AG10803 (cell line): ENCODE results near the gene TCAP.

Experiments
- DNase-seq: peaks from one replicate; pipeline ENCODE4 v3.0.0; 2010; ENCODE audit warnings: low read depth
- H3K4me3 ChIP-seq: 2 replicates; pipeline ENCODE4 v1.5.1; 2011; ENCODE audit warnings: mild to moderate bottlenecking, low read length, control low read depth
- TF ChIP-seq, protein P1 (sequence below): conservative IDR thresholded peaks from 2 replicates; pipeline ENCODE4 v1.5.1; 2011; ENCODE audit warnings: mild to moderate bottlenecking, low read length, control low read depth, inconsistent platforms

Gene TCAP

DNA sequence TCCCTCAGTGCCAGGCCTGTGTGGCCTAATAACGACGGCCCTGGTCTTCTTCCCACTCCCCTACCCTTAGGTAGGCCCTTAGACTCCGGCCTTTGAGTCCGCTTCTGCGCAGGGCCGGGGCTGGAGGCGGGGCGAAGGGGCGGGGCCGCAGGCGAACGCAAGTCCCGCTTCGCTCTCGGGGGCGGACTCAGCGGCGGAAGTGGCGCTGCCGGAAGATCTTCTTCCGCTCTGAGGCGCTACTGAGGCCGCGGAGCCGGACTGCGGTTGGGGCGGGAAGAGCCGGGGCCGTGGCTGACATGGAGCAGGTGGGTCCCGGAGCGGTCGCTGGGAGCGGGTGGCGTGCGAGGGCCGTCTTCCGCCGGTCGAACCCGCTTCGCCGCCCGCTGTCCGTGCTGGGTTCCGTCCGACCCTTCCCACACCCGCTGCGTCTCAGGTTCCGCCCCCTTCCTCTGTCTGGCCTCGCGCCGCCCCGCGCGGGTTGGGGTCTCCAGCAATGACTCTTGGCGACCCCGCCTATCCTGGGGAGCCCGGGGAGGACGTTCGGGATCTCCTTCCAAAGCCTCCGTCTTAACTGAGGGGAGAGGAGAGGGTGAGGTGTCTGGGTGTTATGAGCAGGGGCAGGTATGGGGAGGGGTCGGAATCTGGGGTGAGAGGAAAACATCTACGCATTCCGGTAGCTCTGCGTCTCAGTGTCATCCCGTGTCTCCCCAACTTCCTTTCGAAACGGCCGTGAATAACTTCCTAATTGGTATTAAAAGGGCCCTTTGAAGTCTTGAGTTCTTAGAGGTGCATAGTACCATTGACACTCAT, 28.0 kb upstream of the TCAP start, which contains the start of gene STARD3:
STARD3 (plus strand) TSS at position 218 of the 810 bp plus-strand sequence. CDS start 16,388 bp downstream, outside the sequence.
- TF ChIP-seq, protein P1, sequence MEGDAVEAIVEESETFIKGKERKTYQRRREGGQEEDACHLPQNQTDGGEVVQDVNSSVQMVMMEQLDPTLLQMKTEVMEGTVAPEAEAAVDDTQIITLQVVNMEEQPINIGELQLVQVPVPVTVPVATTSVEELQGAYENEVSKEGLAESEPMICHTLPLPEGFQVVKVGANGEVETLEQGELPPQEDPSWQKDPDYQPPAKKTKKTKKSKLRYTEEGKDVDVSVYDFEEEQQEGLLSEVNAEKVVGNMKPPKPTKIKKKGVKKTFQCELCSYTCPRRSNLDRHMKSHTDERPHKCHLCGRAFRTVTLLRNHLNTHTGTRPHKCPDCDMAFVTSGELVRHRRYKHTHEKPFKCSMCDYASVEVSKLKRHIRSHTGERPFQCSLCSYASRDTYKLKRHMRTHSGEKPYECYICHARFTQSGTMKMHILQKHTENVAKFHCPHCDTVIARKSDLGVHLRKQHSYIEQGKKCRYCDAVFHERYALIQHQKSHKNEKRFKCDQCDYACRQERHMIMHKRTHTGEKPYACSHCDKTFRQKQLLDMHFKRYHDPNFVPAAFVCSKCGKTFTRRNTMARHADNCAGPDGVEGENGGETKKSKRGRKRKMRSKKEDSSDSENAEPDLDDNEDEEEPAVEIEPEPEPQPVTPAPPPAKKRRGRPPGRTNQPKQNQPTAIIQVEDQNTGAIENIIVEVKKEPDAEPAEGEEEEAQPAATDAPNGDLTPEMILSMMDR: no peak
- peak; percentile 89 for DNase-seq
- peak within 1 kb of the TSS; percentile 94 for H3K4me3 ChIP-seq

DNA sequence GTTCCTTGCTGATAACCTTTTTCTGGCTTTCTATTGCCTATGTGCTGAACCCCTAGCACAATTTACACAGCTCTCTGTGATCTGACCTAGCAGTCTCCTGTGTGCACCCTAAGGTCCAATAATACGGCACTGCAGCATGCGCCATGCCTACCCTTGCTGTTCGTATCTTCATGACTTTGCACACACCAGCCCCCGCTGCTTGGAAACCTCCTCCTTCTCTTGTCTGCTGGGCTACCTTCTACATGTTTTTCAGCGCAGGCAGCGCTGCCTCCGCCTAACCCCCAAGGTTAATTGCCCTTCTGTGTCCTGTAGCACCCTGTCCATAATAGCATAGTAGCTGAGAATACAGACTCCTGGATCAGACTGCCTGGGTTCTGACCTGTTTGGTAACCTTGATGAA, 26.8 kb upstream of the TCAP start:
- DNase-seq: no peak
- TF ChIP-seq, protein P1: no peak
- H3K4me3 ChIP-seq: peak overlapping the region; percentile 94

DNA sequence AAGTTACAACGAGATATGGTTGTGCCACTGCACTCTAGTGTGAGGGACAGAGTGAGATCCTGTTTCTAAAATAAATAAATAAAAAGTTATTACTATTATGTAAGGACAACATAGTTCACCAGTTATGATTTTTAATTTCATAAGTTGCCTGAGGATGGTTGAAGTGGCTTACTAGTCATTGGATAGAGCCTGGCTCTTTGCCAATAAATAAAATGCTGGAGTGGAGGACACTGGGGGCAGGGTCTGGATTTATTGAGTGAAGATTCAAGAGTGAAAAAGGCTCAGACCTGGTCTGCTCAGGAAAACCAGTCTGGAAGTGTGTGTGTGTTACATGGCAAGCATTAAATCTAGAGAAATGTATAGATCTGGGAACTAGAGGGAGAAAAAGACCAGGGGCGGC, 26.1 kb upstream of the TCAP start:
- H3K4me3 ChIP-seq: no peak overlapping the region
- TF ChIP-seq, protein P1: no peak
- no peak for DNase-seq

DNA sequence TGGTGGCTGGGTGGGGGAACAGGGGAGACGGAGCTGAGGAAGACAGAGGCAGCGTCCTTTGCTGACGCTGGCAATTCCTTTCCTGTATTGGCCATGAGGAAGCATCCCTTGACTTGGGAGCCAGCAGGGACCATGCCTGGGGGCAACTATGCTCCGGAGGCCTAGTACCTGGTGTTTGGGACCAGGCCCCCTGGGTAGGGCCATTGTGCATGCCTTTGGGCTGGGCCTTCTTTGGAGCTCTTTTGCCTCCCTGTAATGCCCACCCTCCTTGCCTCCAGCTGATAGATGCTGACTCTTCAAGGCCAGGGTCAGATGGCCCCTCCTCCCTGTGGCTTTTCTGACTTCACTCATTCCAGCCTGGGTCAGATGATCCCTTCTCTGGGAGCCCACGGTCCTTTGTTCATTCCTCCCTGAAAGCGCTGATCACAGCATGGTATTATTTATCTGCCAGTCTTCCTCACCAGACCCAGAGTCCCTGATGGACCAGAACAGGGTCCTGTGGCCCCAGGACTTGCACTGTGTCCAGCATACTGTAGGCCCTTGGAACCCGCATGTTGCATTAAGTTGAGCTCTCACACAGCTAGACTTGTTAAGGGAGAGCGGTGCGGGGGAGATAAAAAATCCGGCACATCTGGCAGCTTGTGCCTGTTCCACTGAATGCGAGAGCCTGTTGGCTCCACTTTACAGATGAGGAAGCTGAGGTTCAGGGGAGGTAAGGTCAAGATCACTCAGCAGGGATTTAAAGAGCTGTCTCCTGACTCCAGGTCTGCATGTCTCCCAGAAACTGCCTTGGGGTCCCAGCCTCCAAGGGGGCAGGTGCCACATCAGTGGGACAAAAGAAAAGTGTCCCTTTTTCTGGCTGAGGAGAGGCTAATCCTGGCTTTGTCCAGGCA, 25.3 kb upstream of the TCAP start:
- TF ChIP-seq, protein P1: no peak
- no peak overlapping the region for H3K4me3 ChIP-seq
- DNase-seq: no peak

DNA sequence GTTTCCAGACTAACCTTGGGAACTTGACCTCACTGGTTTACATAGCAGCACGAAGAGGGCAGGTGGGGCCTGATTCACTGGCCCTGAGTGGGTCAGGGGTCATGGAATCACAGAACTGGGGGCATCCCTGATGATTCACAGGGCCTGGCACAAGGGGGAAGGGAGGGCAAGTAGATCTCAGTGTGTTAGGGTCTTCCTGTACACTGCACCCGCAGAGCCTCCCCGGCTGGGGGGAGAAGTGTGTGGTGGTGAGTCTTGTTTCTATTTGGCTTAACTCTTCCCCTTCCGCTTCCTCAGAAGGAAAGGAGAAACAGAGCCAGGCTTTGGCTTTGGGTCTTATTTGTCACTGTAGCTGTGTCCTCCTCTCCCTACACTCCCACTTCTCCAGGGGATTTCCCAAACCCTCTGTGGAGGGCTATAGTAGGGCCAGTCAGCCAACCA, 24.5 kb upstream of the TCAP start:
- DNase-seq: no peak
- TF ChIP-seq, protein P1: no peak
- H3K4me3 ChIP-seq: no peak overlapping the region

DNA sequence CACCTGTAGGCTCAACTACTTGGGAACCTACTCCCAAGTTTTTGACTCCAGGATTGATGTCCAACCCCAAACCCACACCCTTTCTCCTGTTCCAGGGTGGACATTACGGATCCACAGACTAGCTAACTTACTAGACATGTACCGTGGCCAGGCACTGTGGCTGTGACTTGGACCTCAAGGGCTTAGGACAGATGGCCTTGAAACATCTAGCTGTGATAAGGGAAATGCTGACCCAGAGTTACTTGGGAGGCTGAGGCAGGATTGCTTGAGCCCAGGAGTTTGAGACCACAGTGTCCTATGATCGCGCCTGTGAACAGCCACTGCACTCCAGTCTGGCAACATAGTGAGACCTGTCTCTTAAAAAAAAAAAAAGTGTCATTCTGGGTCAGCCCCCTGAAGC, 24.1 kb upstream of the TCAP start:
- TF ChIP-seq, protein P1: no peak
- DNase-seq: no peak
- H3K4me3 ChIP-seq: no peak overlapping the region
